Suprapubic skin (tissue), 4 donors: ENCODE measurements around the gene NUFIP1.

ENCODE experiments used
- EP300 ChIP-seq: sonication (generic); formaldehyde crosslinking; IDR thresholded peaks from one replicate; pipeline ENCODE4 v1.6.1; 2017; ENCODE audit warnings: antibody characterized with exemption
- POLR2A ChIP-seq, 2 donors: fragments of 450-650 bp; IDR thresholded peaks; one replicate each; pipeline ENCODE4 v1.6.1; 2017; ENCODE audit warnings: antibody characterized with exemption in 2 of 2, mild to moderate bottlenecking in 2 of 2, moderate library complexity in 2 of 2
- POLR2AphosphoS5 ChIP-seq, 3 donors: sonication (generic); formaldehyde crosslinking; IDR thresholded peaks; one replicate each; pipeline ENCODE4 v1.6.1; 2017; ENCODE audit warnings: antibody characterized with exemption in 3 of 3
- TF ChIP-seq, protein P1 (sequence below), 2 donors: fragments of 200-600 bp in 1 of 2; fragments of 450-650 bp in 1 of 2; sonication (generic) in 1 of 2; IDR thresholded peaks; one replicate each; pipeline ENCODE4 v1.5.1; 2016 to 2019; ENCODE audit warnings: antibody characterized with exemption in 2 of 2, mild to moderate bottlenecking in 1 of 2, moderate library complexity in 1 of 2

DNA sequence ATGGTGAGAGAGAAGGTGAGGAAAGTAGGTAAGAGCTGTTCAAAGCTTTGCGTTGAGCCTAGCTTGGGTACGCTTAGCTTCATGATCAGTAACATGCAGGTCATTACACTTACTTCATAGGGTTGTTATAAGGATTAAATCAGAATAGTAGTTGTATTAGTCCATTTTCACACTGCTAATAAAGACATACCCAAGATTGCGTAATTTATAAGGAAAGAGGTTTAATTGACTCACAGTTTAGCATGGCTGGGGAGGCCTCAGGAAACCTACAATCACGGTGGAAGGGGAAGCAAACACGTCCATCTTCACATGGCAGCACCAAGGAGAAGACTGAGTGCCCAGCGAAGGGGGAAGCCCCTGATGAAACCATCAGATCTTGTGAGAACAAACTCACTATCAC is 21.9 kb upstream of the NUFIP1 start:
- TF ChIP-seq EP300 (no peak), POLR2AphosphoS5 (IDR thresholded peaks at IDR 0.05) (no peak), POLR2A (IDR thresholded peaks at IDR 0.05) (no peak)
- TF ChIP-seq, protein P1, sequence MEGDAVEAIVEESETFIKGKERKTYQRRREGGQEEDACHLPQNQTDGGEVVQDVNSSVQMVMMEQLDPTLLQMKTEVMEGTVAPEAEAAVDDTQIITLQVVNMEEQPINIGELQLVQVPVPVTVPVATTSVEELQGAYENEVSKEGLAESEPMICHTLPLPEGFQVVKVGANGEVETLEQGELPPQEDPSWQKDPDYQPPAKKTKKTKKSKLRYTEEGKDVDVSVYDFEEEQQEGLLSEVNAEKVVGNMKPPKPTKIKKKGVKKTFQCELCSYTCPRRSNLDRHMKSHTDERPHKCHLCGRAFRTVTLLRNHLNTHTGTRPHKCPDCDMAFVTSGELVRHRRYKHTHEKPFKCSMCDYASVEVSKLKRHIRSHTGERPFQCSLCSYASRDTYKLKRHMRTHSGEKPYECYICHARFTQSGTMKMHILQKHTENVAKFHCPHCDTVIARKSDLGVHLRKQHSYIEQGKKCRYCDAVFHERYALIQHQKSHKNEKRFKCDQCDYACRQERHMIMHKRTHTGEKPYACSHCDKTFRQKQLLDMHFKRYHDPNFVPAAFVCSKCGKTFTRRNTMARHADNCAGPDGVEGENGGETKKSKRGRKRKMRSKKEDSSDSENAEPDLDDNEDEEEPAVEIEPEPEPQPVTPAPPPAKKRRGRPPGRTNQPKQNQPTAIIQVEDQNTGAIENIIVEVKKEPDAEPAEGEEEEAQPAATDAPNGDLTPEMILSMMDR (IDR thresholded peaks at IDR 0.05), result no peak
